GM19397 (cell line): ENCODE results near the gene CAVIN1.
A peak's percentile ranks its signal among the peaks of the same experiment; 100 is the strongest.
"Not testable (repeated sequence)": the region's sequence is repeated elsewhere in the genome, so short reads cannot be mapped to it uniquely, and the experiment has no call there.

Experiments
- ATAC-seq: cut with Tn5 transposase; IDR thresholded peaks from one replicate; pipeline ENCODE4 v1.9.1; 2021; ENCODE audit warnings: mild to moderate bottlenecking, moderate library complexity; ENCODE audit not compliant: unreplicated experiment

The CAVIN1 gene

DNA sequence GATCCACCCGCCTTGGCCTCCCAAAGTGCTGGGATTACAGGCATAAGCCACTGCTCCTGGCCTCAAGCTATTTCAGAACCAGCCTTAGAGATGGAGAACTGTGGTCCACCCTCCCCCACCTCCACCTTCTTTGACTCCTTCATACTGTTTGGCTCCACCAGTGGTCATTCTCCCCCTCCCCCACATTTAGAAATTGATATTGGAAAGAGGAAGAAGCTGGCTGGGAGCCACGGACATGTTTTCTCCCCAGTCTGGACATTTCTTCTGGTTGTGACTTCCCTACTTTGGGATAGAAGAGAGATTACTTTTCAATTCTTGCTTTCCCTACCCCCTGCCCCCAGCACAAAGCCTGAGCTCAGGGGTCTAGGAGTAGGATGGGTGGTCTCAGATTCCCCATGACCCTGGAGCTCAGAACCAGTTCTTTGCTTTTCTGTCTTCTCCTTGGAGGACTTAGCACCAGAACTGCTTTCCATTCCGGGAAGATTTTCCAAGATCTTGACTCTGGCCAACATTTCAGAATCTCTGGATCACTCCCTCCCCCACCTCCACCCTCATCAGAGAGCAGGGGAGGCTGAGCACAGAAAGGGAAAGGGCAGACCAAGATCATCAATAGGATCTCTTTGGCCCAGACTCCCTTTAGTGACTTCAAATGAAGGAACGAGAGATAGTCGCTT lies 16.3 kb downstream of the CAVIN1 start:
- no peak for ATAC-seq

DNA sequence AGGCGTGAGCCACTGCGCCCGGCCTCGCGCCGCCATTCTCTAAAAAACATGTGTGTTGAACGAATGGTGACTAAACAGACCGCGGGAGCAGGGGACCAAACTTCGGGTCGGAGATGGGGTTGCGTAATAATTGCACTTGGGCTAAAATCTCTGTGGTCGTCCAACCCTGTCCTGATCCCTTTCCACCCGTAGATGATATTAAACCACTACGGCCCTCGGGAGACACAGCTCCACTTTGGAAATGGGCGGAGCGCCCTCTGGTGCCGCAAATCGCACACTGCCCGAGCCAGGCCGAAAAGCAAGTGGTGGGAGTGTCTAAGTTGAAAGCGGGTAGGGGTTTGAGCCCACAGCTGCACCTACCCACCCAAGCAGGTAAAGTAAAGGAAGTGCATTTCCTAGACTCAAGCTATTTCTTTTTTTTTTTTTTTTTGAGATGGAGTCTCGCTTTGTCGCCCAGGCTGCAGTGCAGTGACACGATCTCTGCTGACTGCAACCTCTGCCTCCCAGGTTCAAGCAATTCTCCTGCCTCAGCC lies 17.0 kb downstream of the CAVIN1 start:
- no peak for ATAC-seq

DNA sequence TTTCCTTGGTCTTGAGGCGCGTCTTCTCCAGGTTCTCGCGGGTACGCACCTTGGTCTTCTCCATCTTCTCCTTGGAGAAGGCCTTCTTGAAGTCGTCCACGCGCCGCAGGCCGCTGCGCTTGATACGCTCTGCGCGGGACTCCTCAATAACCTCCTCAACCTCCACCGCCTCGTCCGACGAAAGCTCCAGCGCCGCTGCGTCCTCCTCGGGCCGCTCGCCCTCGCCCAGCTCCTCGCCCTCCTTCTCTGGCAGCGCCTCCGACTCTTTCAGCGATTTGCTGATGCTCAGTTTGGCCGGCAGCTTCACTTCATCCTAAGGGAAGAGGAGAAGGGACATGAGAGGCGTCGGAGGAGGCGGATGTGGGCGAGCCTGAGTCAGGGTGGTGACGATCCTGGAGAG lies 18.0 kb downstream of the CAVIN1 start:
- no peak for ATAC-seq

DNA sequence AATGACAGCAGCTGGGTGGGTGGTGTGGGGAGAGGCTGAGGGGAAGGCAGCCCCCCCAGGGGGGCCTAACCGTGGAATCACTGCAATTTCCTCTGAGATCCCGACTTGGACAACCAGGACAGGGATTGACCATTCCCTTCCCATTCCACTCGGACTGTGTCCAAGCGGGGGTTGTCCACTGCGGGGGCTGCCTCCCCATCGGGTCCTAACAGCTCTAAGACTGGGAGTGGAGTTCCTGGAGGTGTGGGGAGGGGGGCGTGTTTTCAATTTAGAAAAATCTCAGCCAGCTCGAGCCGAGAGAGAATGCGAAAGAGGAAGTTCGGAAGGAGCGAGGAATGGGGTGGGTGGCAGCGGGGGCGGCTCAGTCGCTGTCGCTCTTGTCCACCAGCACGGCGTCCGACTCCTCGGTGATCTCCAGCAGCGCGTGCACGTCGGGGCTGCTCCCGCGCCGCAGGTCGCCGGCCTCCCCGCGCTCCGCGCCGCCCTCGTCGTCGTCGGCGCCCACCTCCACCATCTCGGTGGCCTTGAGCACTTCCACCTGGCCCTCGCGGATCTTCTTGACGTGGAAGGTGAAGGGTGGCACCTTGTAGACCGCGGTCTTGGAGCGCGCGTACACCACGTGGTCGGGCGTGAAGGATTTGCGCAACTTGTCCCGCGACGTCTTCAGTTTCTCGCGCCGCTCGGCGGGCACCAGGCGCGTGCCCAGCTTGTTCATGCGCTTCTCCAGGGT lies 18.6 kb downstream of the CAVIN1 start:
- no peak for ATAC-seq

GRCh38 chr17:42403150-42403549 lies 19.9 kb downstream of the CAVIN1 start:
- ATAC-seq = no peak

DNA sequence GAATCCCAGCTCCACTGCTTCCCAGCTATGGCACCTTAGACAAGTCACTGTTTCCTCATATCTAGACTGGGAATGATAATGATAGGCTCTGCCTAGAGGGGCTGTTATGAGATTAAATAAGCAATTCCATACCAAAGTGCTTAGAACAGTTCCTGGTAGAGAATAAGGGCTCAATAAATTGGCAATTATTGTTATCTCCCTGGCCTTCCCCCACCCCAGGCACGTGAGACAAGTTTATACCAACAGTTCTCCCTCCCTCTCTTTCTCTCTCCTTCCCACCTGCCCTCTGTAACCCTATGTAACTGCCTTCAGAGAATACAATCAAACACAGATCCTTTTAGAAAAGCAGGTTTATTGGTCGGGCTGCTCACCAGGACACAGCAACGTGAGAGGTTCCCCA lies 20.9 kb downstream of the CAVIN1 start:
- ATAC-seq = no peak

DNA sequence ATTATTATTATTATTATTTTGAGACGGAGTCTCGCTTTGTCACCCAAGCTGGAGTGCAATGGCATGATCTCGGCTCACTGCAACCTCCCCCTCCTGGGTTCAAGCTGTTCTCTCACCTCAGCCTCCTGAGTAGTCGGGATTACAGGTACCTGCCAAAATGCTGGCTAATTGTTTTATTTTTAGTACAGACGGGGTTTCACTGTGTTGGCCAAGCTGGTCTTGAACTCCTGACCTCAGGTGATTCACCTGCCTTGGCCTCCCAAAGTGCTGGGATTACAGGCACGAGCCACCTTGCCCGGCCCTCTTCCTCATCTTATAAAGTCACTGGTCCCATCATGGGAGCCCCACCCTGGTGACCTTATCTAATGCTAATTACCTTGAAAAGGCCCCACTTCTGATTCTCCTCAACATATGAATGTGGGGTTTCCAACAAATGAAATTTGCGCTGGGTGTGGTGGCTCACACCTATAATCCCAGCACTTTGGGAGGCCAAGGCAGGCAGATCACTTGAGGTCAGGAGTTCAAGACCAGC lies 22.1 kb downstream of the CAVIN1 start:
- not testable (repeated sequence) for ATAC-seq

DNA sequence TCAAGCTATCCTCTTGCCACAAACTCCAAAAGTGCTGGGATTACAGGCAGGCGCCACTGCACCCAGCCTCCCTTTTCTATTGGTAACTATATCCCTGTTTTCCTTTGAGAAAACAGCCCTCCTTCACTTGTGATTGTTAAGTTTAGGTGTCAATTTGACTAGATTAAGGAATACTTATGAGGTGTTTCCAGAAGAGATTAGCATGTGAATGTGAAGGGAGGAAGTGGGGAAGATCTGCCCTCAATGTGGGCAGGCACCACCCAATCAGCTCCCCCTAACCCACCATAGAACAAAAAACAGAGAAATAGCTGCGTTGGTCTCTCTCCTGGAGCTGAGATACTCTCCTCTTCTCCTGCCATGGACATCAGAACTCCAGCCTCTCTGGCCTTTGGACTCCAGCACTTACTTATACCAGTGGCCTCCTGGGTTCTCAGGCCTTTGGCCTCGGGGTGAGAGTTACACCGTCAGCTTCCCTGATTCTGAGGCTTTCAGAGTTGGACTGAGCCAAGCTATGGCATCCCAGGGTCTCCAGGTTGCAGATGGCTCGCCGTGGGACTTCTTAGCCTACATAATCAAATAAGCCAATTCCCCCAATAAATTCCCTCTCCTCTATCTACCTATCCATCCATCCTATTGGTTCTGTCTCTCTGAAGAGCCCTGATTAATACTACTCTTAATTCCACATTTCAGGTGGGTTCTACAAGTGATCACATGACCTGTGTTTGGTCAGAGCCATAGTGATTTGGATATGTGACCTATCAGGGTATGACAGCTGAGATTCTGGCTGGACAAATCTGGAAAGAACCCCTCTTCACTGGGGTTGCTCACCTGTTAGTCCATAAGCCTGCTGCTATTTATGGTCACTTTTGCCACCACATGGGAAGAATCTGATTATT lies 22.9 kb downstream of the CAVIN1 start:
- ATAC-seq = no peak

DNA sequence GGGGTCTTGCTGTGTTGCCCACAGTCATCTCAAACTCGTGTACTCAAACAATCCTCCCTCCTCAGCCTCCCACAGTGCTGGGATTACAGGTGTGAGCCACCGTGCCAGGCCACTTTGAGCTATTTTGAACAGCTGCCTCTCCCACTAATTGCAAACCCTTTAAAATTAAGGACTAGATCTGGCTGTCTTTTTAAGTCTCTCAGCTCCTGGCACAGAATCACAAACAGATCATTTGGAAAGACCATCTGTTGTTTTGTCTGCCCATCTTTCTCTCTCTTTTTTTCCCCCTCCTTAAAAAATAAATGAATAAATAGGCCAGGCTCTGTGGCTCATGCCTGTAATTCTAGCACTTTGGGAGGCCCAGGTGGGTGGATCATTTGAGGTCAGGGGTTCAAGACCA lies 23.9 kb downstream of the CAVIN1 start:
- ATAC-seq = no peak

DNA sequence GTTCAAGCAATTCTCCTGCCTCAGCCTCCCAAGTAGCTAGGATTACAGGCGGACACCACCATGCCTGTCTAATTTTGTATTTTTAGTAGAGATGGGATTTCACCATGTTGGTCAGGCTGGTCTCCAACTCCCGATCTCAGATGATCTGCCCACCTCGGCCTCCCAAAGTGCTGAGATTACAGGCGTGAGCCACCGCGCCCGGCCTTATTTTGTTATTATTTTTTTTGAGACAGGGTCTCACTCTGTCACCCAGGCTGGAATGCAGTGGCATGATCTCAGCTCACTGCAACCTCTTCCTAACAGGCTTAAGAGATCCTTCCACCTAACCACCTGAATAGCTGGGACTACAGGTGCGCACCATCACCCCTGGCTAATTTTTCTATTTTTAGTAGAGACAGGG lies 27.5 kb downstream of the CAVIN1 start:
- not testable (repeated sequence) for ATAC-seq

- no peak for ATAC-seq
Measured at GRCh38 chr17:42394838-42395237, 28.2 kb downstream of the CAVIN1 start.

- ATAC-seq = no peak
Measured at GRCh38 chr17:42392692-42393415, 30.2 kb downstream of the CAVIN1 start.

- ATAC-seq = not testable (repeated sequence)
Measured at GRCh38 chr17:42391439-42391838, 31.6 kb downstream of the CAVIN1 start.

- no peak for ATAC-seq
Measured at GRCh38 chr17:42389899-42390298, 33.2 kb downstream of the CAVIN1 start.

GRCh38 chr17:42389135-42389417 lies 34.0 kb downstream of the CAVIN1 start:
- ATAC-seq = no peak

GRCh38 chr17:42388381-42389134 lies 34.5 kb downstream of the CAVIN1 start, which contains the start of gene STAT3:
STAT3 (minus strand) TSS chr17:42388442; CDS start chr17:42348516, 39,926 bp downstream.
- peak; percentile 93 for ATAC-seq

GRCh38 chr17:42387661-42388380 lies 35.2 kb downstream of the CAVIN1 start:
- no peak for ATAC-seq

DNA sequence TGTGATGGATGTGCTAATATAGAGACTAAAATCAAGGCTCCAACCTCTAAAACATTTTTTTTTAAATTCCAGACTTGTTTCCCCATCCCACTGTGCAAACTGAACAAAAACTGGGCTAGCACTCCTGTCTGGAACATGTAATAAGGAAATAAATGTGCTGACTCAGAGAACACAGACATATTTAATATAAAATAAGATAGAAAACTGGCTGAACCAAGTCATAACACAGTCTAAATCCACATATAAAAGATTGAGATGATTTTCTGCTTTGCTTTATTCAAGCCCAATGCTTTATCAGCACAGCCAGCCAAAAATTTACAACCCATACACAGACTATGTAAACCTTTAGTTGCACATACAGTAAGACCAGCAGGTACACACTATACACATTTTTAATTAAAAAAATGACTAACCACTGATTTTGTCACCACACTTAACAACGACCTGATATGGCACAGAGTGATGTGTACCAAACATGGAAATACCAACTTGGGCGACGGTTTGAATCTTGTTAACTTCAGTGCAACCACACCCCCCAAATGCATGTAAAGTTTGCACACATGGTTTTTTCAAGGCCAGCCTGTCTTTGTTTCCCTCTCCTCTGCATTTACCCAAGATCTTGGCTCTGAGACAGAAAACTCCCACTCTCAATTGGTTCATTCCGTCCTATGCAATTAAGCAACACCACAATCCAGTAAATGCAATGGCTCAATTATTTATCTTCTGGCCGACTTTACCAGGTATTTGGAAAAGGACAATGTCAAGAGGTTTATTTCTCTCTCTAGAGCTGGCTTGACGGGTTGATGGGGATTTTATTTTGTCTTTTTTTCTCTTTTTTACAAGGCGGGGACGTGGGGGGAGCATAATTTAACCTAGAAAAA lies 36.0 kb downstream of the CAVIN1 start:
- ATAC-seq = no peak
